ENCODE results near the gene SYNE4.

Gene SYNE4

DNA sequence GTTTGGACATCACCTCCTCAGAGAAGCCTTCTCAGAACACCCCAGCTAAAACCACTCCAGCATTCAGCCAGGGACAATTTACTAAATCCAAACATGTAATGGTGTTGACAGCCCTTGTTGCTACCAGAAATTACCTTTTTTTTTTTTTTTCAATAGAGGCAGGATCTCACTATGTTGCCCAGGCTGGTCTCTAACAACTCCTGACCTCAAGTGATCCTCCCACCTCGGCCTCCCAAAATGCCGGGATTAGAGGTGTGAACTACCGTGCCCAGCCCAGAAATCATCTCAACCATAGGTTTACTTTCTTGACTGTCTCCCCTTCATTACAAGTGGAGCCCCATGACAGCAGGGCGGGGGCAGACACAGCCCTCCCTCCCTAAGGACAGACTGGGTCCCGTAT, 14.8 kb upstream of the SYNE4 start:
- DNase-seq, result no peak

DNA sequence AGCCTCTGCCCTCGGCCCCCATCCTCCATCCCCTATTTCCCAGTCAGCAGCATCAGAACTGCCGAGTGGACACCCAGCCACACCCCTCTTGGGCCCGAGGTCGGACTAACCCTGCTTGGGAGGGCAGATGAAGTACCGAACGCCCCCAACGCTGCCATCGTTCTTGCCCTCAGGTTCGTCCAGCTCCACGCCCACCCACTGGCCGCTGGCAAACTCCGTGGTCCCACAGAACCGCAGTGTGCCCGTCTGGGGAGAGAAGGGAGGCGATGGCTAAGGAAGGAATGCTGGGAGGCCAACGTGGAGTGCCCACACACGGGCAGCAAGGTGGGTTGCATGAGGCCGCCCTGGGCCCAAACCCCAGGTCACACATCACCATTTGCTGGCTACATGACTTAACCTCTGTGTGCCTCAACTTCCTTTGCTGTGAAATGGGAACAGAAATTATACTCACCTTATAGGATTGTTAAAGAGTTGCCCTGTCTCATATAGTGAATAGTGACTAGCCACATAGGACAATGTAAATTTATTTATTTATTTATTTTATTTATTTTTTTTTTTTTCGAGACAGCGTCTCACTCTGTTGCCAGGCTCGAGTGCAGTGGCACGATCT, 10.6 kb upstream of the SYNE4 start:
- no peak for DNase-seq

DNA sequence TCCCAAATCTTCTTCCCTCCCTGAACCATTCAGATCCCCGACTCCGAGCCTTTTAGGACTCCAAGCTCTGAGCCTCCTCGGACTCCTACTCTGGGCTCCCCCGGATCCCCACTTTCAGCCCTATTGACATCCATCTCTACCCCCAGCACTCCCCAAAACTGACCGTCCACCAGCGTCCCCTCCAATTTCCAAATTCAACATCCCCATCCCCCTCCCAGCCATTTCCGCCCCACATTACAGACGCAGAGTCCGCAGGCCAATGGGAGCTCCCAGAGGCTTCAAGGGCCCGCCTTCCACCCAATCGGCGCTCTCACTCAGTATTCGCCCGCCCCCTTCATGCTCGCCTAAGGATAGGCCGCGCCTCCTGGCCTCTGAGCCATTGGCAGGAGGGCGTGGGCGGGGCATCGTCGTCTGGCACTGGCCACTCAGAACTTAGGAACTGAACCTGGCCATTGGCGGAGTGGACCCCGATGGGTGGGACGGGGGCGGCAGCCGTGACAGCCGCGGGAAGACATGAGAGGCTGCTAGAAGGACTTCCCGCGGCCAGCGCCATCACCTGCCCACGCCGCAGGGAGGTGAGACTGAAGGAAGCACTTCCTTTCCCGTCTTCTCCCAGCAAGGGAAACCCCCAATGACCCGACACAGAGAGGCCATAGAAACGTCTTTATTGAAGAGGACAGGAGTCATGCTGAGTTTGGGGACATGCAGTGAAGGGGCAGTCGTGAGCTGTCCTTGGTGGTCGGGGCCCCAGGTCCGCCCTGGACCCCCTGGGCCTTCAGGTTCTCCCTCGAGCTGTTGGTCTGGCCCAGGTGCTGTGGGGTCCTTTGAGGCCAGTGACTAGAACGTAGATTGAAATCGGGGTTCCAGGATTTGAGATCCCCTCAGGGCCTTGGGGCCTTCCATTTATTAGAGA, 5.7 kb upstream of the SYNE4 start, which contains the start of gene ALKBH6:
Gene ALKBH6, minus strand, starts transcription at position 202 of the 913 bp plus-strand sequence. CDS start 816 bp downstream, outside the sequence.
- DNase-seq, result peak; percentile 99

DNA sequence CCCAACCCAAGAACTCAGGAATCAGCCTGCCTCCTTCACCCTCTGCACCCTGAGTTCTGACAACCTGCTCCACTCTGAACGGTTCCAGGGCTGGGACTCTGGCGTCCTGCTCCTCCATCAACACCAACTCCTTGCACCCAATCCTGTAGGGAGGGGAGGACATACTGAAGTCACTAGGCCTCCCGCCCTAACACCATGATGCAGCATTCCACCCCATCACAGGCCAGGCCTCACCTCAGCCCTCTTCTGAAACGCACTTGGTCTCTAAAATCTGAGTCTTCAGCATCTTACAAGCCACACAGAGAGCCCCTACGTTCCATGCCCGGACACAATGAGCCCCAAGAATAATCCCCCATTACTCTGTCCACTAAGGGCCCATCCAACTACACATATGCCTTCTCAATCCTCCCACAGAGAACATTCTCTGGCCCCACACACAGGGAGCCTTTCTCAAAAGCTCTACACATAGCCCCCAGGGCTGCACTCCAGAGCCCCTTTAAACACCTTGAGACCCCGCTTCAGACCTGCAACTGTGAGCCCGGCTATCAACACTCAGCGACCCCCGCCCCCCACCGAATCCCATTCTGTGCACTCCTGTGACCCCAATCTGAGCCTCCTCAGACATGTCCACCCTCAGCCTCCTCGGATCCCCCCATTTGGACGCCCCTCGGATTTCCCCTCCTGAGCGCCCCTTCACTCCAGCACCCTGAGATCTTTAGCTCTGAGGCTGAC, 4.8 kb upstream of the SYNE4 start:
- no peak for DNase-seq

DNA sequence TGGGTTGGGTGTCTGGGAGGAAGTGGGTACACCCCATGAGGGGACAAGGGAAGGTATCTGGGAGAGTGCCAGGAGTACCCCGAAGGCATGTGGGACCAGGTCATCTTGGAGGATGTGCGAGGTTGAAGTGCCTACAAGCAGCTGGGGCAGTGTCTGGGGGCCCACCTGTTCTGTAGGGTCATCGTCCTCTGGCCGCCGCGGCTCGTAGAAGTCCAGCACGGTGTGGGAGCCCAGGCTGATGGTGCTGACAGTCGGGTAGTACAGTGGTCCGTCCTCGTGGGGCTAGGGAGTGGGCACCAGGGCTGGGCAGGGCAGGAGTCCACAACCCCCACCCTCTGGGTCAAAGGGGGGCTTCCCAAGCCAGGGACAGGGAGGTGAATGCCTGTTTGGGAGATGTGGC, 1.8 kb upstream of the SYNE4 start:
- no peak for DNase-seq

DNA sequence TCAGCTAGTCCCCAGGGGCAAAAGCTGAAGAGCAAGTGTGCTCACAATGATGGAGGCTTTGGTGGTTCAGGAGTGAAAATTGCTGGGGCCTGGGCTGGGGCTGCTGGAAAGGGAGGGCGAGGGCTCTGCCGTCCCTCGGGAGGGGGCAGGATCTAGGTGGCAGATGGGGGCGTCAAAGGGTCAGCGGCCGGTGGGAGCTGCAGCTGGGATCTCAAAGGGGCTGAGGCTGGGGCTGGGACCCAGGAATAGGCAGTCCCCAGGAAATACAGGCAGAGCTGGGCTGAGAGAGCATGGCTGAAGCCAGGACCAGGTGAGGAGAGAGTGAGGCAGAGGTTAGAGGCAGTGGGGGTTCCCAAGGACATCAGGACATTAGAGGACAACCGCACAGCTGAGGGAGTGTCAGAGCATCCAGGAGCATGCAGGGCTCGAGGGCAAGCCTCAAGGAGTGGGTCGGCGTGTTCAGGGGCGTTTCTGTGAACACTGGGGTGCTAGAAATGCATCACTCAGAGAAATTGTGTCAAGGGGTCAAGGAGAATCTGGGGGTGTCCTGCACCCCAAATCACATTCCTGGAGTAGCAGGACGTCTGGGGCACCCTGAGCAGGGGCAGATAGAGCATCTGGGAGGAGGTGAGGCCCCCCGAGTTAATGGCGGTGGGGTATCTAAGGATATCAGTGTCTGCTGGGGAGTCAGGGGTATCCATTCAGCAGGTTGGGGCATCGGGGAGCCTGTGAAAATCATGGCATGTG, 1.2 kb upstream of the SYNE4 start:
- no peak for DNase-seq

DNA sequence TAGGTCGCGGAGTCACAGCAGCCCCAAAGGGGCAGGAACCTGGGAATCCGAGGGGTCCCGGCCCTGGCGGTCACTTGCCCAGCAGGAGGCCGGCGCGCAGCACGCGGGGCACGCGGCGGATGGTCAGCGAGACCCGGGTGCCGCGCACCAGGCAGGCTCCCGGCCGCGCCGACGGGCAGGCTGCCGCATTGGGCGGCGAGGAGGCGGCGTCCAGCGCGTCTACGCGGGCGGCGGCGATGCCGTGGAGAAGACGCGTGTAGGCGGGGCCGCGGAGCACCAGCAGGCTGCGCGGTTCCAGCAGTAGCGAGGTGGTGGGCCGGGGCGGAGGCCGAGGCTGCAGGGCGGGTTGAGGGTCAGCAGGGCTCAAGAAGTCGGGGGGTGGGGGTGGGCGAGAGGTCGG, 607 bp upstream of the SYNE4 start:
- DNase-seq, result peak; percentile 11

DNA sequence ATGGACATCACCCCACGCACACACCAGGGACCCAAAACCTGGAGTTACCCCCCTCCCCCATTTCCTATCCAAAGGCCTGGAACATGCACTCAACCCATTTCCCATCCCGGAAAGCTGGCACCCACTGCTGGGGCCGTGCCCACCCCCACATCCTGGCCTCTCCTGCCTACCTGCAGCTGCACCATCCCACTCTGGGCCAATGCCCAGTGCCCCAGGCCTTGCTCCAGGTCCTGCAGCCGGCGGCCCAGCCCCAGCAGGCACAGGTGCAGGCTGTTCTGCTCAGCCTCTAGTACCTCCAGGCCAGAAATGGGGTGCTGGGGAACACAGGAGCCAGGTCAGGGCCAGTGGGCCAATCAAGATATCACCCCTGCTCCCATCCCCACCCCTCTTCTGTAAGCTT, 1.7 kb downstream of the SYNE4 start:
- DNase-seq, result no peak

DNA sequence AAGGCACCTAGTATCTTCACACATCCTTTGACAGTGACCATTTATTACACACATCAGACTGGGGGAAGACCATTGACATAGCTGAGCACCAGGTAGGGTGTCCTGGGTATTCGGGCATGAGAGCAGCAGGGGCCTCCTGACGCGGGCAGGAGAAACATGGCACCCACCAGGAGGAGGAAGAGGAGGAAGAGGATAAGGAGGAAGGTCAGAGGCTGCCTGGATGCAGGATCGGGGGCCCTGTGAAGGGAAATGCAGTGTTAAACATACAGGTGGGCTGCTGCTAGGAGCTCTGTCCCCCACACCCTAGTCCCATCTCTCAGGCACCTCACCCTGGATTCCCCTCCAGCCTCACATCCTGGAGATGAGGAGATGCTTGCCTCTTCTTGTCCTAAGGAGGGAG, 5.3 kb downstream of the SYNE4 start:
- no peak for DNase-seq

DNA sequence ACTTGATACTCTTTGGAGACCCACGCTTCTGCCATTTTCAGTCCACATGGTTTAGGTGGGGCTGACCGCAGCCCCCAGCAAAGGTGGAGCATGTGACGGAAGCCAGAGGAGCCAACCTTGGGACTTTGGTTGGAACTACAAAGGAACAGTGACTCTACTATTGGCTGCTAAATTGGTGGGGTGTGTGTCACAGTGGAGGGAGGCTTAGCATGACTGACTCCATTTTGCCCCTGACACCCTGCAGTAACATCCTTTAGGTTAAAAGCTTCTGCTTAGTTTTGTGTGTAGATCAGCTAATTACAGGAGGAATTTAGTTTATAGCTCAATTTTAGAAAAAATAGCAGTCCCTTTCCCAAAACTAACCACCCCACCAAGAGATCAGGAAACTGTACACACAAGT, 7.0 kb downstream of the SYNE4 start:
- no peak for DNase-seq

DNA sequence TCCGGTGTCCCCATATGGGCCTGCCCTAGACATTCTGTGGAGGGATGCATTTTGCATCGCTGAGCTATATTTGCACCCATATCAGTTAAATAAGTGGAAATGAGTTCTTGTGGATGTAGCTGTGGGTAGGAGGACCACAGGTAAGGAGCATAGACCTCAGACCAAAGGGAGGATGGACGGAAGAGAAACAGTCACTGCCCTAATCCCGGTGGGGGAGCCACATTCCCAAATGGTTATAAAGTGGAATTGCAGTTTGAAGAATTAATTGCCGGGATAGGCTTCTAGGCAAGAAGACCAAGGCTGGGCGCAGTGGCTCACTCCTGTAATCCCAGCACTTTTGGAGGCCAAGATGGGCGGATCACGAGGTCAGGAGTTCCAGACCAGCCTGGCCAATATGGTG, 11.8 kb downstream of the SYNE4 start:
- DNase-seq, result no peak

DNA sequence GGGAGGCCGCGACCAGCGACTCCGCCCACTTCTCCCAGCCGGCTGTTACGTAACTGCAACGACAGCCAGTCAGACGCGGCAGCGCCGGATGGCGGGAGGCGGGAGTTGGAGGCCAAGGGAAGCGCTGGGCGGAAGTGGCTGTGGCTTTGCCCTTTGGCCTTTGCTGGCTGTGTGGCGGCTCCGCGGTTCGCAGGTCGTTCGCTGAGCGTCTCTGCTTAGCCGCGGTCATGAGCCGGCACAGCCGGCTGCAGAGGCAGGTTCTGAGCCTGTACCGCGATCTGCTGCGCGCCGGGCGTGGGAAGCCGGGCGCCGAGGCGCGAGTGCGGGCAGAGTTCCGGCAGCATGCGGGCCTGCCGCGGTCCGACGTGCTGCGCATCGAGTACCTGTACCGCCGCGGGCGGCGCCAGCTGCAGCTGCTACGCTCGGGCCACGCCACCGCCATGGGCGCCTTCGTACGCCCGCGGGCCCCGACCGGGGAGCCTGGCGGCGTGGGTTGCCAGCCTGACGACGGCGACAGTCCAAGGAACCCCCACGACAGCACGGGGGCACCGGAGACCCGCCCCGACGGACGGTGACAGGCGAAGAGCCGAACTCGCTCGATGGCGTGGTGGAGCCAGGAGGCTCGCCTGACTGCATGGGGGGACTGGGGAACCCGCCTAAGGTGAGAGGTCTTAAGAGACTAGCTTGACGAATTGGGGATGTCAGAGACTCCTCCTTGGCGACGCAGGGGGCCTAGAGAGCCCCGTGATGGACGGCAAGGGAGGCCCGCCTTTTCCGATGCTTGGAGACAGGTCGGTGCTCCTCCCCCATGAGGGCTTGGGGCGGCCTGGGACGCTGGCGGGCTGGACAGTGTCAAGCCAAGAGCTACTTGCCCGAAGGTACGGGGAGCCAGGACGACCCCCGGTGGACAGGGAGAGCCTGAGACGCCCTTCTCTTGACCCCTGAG, 13.3 kb downstream of the SYNE4 start, which contains the start of gene SDHAF1:
Gene SDHAF1, plus strand, starts transcription at position 141 of the 946 bp plus-strand sequence. Its CDS starts 87 bp downstream, at position 228.
- DNase-seq, result peak; percentile 86

DNA sequence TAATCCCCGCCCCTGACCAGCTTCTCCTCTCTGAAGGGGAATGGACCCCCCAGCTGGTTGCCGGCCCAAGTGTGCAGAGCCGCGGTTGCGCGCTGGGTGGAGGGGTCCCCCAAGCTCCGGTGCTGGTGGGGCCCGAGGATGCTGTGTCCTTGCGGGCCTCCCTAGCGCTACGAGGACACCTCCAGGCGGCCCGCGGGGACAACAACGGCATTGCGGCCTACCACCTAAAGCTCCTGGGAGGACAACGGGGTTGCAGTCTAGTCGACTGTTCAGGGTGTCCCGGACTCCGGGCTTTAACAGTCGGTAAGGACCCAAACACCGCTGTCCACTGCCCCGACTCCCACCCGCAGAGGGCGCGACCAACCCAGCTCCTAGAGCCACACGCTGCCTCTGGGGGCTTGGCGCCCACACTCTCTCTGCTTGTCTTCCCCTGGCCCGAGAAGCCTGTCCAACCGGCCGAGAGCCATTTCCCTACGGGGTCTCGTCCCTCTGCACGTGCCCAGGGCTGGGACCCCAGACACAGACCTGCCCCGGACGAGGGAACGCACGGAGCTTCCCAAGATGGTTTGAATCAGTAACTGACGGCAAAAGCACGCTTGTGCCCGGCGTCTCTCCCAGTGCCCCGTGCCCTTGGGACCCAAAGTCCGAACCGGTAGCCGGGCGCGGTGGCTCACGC, 14.6 kb downstream of the SYNE4 start:
- DNase-seq, result no peak

DNA sequence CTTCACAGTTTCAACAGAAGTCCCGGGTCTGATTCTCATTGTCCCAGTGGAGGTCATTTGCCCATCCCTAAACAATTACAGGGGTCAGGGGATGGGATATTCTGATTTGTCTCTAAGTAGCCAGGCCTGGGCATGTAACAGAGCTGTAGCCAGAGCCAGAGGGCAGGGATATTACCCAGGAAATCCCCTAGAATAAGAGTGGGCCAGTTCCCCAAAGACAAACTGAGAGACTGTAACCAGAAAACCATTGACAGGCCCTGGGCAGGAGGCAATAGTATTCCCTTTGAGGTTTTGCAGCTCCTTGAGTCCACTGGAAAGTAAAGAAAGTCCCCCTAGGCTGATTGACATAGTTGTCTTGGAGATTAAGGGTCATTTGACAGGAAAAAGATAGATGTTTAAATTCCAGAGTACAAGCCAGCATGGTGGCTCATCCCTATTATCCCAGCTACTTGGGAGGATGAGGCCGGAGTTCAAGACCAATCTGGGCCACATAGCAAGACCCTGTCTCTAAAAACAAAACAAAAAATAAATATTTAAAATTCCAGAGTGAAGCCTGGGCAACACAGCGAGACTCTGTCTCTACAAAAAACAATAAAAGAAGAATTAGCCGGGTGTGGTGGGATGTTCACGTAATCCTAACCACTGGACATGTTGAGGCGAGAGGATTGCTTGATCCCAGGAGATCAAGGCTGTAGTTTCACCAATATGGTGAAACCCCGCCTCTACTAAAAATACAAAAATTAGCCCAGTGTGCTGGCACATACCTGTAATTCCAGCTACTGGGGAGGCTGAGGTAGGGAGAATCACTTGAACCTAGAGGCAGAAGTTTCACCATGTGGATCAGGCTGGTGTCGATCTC, 15.5 kb downstream of the SYNE4 start:
- DNase-seq, result no peak

DNA sequence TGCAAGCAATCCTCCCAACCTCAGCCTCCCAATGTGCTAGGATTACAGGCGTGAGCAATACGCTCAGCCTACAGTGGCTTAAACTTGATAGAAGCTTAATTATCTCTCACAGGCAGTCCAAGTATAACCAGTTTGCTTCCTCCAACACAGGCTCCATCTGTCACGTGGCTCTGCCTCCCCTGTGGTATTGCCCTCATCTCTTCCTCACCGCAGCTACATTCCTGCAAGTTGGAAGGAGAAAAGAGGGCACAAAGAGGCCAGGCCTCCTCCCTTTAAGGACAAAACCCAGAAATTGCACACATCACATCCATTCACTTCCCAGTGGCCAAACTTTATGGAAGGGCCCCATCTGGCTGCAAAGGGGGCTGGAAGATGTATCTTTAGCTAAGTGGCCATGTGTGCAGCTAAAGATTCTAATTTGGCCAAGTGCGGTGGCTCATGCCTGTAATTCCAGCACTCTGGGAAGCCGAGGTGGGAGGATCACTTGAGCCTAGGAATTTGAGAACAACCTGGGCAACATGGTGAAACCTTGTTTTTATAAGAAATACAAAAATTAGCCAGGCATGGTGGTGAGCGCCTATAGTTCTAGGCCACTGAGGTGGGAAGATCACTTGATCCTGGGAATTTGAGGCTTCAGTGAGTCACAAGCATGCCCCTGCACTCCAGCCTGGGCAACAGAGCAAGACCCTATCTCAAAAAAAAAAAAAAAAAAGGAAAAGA, 16.7 kb downstream of the SYNE4 start:
- DNase-seq, result no peak

DNA sequence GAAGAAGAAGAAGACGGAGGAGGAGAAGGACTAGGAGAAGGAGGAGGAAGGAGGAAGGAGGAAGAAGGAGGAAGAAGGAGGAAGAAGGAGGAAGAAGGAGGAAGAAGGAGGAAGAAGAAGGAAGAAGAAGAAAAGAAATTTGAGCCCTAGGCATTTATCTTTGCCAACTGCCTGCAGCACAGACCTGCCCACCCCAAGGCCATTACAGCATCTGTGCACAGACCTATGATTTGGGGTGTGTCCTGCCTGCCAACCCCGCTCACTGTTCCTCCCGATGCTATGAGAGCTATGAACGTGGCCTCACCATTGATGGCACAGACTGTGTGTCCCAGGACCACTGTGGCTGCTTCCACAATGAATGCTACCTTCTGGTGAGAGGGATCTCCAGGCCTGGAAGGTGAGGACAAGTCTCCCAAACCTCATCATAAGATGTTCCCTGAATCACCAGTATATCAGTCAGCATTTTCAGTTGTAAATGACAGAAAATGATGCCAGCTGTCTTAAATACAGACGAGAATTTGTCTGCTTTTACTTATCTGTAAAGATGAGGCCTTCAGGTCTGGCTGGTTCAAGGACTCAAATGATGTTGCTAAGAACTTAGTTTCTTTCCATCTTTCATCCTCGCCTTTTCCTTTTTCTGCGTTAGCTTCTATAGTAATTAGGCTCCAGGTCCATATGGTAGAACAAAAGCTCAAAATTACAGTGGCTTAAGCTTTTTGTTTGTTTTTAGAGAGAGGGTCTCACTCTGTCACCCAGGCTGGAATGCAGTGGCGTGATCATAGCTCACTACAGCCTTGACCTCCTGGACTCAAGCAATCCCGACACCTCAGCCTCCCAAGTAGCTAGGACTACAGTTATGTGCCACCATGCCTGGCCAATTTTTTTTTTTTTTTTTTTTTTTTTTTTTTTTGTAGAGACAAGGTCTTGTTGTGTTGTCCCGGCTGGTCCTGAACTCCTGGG, 17.6 kb downstream of the SYNE4 start:
- no peak for DNase-seq

DNA sequence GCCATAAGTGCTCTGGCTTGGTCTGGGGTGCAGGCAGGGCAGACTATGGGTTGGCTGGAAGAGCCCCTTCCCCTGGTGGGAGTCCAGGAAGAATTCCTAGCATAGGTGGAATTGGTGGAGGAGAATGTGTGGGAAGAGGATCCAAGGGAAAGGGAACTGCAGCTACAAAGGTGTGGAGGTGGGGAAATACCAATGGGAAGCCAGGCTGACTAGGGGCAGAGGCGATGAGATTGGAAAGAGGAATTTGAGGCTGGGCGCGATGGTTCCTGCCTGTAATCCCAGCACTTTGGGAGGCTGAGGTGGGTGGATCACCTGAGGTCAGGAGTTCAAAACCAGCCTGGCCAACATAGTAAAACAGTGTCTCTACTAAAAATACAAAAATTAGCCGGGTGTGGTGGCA, 18.5 kb downstream of the SYNE4 start:
- DNase-seq, result no peak

DNA sequence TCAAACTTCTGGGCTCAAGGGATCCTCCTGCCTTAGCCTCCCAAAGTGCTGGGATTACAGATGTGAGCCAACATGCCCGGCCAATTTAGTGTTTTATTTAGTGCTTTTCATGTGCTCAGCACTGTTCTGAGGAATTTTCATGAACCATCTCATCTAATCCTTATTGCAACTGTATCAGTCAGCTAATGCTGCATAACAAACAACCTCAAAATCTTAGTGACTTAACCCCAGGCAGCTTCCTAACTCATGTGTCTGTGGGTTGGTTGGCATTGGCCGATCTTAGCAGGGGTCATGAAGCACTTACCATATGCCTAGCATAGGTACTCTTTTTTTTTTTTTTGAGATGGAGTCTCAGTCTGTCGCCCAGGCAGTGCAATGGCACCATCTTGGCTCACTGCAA, 19.8 kb downstream of the SYNE4 start:
- DNase-seq, result no peak
